Coronary artery (tissue), 2 donors: ENCODE results near the gene CALCB.

Source experiments
- DNase-seq: peaks from one replicate; pipeline ENCODE4 v3.0.0-alpha.2; 2017; ENCODE audit warnings: low spot score
- H3K27ac ChIP-seq, 2 donors: fragments of 200-600 bp; sonication (generic); one replicate each; pipeline ENCODE4 v1.5.1; 2016 to 2019
- H3K4me3 ChIP-seq: fragments of 200-600 bp; sonication (generic); 2 replicates; pipeline ENCODE4 v1.5.1; 2016; ENCODE audit warnings: mild to moderate bottlenecking, moderate library complexity
- TF ChIP-seq, protein P1 (sequence below): fragments of 200-600 bp; sonication (generic); IDR thresholded peaks from one replicate; pipeline ENCODE4 v1.5.1; 2019; ENCODE audit warnings: antibody characterized with exemption

Gene CALCB

DNA sequence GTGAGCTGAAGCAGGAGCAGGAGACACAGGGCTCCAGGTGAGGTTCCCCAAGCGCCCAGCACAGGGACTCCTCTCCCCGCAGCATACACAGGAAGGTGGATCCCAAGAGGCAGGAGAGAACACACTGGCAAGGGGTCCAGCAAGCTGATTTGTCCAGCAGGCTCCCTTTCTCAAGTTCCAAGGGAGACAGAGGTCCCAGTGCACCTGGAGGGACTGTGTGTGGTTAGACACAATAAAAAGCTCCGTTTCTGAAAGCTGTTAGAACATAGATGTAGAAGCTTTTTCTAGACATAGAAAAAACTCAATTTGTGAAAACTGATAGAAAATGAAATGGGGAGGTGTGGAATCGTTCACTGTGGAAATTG, 1.8 kb downstream of the CALCB start:
- TF ChIP-seq, protein P1, sequence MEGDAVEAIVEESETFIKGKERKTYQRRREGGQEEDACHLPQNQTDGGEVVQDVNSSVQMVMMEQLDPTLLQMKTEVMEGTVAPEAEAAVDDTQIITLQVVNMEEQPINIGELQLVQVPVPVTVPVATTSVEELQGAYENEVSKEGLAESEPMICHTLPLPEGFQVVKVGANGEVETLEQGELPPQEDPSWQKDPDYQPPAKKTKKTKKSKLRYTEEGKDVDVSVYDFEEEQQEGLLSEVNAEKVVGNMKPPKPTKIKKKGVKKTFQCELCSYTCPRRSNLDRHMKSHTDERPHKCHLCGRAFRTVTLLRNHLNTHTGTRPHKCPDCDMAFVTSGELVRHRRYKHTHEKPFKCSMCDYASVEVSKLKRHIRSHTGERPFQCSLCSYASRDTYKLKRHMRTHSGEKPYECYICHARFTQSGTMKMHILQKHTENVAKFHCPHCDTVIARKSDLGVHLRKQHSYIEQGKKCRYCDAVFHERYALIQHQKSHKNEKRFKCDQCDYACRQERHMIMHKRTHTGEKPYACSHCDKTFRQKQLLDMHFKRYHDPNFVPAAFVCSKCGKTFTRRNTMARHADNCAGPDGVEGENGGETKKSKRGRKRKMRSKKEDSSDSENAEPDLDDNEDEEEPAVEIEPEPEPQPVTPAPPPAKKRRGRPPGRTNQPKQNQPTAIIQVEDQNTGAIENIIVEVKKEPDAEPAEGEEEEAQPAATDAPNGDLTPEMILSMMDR: no peak
- no peak for DNase-seq
- H3K4me3 ChIP-seq: no peak overlapping the region
- no peak overlapping the region for H3K27ac ChIP-seq

DNA sequence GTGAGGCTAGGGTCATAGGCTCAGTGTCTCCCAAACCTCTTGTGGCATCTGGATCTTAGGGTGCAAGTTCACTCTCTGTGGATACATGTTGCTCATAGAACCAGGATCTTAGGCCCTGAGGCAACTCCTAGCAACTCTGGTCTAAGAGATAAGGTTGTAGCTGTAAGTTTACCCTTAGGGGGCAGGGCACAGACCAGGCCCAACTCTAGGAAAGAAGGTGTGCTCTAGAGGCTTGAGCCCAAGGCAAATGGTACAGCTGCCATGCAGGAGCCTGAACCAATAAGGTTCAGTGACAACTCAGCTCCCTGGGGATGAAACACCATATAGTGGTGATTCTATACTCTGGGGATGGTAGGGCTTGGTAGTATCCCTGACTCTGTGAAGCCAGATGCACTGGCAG, 17.8 kb downstream of the CALCB start:
- no peak for DNase-seq
- TF ChIP-seq, protein P1: no peak
- Histone ChIP-seq H3K27ac (no peak overlapping the region), H3K4me3 (no peak overlapping the region)

DNA sequence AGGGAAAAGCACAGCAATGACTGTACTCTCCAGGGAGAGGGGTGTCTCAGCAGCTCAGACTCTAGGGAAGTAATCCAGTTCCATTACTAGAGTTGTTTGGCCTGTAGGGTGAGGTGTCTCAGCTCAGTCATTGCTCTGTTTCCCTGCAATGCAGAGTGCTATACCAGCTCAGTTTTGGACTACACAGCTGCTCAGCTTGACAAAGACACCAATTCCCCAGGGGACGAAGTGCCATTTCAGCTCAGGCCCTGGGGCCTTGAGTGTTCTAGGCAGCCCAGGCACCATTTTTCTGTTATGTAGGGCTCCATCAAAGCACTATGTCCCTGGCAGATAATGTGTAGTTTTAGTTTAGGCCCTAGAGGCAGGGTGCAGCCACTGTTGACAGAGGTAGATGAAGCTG, 18.2 kb downstream of the CALCB start:
- H3K27ac ChIP-seq: no peak overlapping the region
- TF ChIP-seq, protein P1: no peak
- DNase-seq: no peak
- no peak overlapping the region for H3K4me3 ChIP-seq

DNA sequence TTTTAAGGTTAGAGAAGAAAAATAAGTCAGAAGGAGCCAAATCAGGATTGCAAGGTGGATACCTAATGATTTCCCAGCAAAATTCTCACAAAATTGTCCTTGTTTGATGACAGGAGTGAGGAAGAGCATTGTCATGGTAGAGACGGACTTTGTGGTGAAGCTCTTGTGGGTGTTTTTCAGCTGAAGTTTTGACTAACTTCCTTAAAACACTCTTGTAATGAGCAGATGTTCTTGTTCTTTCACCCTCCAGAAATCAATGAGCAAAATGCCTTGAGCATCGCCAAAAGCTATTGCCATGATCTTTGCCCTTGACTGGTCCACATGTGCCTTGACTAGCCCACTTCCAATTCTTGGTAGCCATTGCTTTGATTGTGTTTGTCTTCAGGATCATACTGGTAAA, 20.0 kb downstream of the CALCB start:
- DNase-seq: no peak
- H3K27ac ChIP-seq: no peak overlapping the region
- no peak overlapping the region for H3K4me3 ChIP-seq
- TF ChIP-seq, protein P1: no peak

DNA sequence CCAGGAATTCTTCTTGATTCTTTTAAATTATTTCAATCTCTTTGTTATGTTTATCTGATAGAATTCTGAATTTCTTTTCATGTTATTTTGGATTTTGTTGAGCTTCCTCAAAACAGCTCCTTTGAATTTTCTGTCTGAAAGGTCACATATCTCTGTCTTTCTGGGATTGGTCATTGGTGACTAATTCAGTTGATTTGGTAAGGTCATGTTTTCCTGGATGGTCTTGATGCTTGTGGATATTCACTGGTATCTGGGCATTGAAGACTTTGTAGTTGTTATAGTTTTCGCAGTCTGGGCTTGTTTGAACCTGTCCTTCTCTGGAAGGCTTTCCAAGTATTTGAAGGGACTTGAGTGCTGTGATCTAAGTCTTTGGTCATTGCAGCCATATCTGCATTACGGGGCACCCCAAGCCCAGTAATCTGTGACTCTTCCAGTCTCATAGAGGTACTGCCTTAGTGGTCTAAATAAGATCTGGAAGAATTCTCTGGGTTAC, 22.4 kb downstream of the CALCB start:
- DNase-seq: no peak
- TF ChIP-seq, protein P1: no peak
- Histone ChIP-seq H3K27ac (no peak overlapping the region), H3K4me3 (no peak overlapping the region)

DNA sequence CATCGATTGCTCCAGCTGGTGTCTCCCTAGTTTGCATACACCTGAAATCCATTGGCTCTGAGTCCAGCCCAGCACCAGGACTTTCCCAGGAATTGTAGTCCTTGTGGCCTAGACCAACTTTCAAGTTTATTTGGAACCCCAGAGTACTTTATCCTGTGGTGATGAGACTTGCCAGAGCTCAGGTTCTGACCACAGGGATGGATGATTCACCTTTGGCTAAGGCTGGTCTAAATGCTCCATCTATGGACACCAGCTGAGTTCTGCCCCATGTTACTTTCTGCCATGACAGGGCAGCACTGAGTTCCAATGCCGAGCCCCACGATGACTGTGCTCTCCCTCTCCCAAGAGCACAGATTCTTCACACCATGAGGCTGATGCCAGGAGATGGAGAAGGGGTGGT, 24.0 kb downstream of the CALCB start:
- Histone ChIP-seq H3K4me3 (no peak overlapping the region), H3K27ac (no peak overlapping the region)
- DNase-seq: no peak

DNA sequence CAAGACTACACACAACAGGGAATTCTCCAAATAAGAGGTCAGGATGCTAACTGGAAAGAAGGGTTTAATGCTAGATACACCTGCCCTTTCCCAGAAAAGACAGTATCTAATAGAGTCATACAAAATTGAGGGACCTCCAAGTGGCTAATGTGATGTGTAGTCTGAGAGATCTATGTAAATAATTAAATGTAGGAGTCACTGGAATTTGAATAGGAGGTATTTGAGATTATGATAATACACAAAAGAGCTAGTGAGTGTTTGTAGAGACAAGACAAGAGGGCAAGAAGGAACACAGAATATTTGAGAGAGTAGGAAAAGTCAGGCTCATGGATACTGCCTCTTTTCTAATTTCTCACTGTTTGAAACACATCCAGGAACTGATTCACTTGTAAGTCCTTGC, 25.9 kb downstream of the CALCB start:
- TF ChIP-seq, protein P1: no peak
- DNase-seq: no peak
- Histone ChIP-seq H3K4me3 (no peak overlapping the region), H3K27ac (no peak overlapping the region)

More for the DNA sequence above, 24.0 kb downstream of the CALCB start:
- TF ChIP-seq, protein P1: no peak
